ENCODE results near the gene SSBP4.

Gene SSBP4

DNA sequence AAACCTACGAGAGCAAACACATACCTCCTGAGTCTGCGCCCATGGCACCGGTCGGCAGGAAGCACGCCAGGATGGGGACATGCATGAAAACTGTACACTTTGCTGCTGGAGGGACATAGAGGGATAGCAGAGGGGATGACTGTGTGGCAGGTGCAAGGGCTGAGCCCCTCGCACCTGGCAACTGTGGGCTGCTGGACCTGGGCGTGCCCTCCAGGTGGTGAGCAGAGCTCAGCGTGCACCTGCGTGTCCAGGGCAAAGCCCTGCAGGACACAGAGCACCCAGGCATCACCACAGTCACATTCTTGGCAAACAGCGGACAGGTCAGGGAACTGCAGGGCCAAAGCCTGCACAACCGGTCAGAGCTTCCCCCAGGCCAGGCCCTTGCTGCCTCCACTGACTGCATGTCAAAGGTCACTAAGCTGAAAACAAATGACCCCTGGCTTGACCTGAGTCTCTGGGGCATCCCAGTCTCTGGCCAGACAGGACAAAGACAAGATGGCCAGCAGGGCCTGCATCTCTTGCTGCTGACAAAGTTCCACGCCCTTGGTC, 27.7 kb downstream of the SSBP4 start:
- Histone ChIP-seq H3K36me3 (ENCODE audit: control insufficient read depth, insufficient read depth, low read length) (peaks cover 18% of the 10 kb centered on the region), H3K4me3 (ENCODE audit: insufficient read depth, low read depth, low read length) (no peak overlapping the region), H3K4me1 (ENCODE audit: control insufficient read depth, insufficient read depth, low read length) (peaks cover 19% of the 10 kb centered on the region), H3K27ac (ENCODE audit: insufficient read depth, low read depth, low read length, poor library complexity, severe bottlenecking) (no peak overlapping the region), H3K9me3 (ENCODE audit: control insufficient read depth, low read length) (no peaks in the 10 kb centered on the region), H3K27me3 (ENCODE audit: control insufficient read depth, insufficient read depth, low read length, poor library complexity, severe bottlenecking) (no peaks in the 10 kb centered on the region)
- 87 to 90% methylated on average over 12 of the region's 12 CpGs for WGBS, 2 experiments

- no peaks in the 10 kb centered on the region for H3K27me3 ChIP-seq (ENCODE audit: control insufficient read depth, insufficient read depth, low read length, poor library complexity, severe bottlenecking)
- H3K4me3 ChIP-seq (ENCODE audit: insufficient read depth, low read depth, low read length), result no peak overlapping the region
- H3K4me1 ChIP-seq (ENCODE audit: control insufficient read depth, insufficient read depth, low read length), result peaks cover 19% of the 10 kb centered on the region
- H3K9me3 ChIP-seq (ENCODE audit: control insufficient read depth, low read length), result no peaks in the 10 kb centered on the region
- H3K27ac ChIP-seq (ENCODE audit: insufficient read depth, low read depth, low read length, poor library complexity, severe bottlenecking), result no peak overlapping the region
- 95 to 96% methylated on average over 14 of the region's 14 CpGs for WGBS, 2 experiments
- peaks cover 15% of the 10 kb centered on the region for H3K36me3 ChIP-seq (ENCODE audit: control insufficient read depth, insufficient read depth, low read length)
Measured at GRCh38 chr19:18449552-18449951, 30.4 kb downstream of the SSBP4 start.

DNA sequence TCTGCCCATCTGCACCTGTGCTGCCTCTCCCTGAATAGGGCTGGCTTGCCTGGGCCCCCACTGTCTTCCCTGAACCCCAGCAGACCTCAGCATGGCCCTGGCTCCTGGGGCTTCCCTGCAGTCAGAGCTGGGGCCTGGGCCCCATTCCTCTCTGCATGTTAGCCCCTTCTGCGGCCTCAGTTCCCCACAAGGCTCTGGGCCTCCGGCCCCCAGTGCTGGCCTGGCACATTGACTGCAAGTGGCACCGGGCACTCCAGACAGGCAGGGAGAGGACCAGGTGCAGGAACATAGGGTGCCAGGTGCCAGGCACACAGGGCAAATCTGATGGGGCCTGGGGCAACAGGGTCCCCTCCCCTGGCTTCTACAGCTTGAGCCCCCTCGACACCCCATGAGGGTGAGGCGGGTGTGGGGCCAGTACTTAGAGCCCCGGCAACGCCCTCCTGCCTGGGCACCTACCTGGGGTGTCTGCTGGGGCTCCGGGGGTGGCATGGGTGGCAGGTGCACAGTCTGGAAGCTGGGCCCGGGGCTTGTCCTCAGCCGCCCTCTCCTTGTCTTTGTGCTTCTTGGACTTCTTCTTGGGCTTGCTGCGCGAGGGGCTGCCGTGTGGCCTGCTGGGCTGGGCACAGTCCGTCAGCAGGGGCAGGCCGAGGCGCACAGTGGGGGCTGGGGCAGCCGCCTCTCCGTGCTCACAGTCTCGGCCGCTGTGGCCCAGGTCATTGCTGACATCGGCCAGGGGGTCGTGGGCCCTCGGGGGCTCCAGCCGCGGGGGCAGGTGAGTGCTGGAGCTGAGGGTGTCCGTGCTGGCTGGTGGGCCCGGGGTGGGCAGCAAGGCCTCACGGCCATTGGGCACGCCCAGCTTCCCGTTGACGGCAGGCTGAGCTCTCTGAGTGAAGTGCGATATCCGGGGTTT, 31.1 kb downstream of the SSBP4 start:
- H3K4me1 ChIP-seq (ENCODE audit: control insufficient read depth, insufficient read depth, low read length), result peaks cover 19% of the 10 kb centered on the region
- no peak overlapping the region for H3K4me3 ChIP-seq (ENCODE audit: insufficient read depth, low read depth, low read length)
- H3K27ac ChIP-seq (ENCODE audit: insufficient read depth, low read depth, low read length, poor library complexity, severe bottlenecking), result no peak overlapping the region
- H3K9me3 ChIP-seq (ENCODE audit: control insufficient read depth, low read length), result no peaks in the 10 kb centered on the region
- WGBS, 2 experiments, result 89 to 90% methylated on average over 33 of the region's 33 CpGs
- H3K36me3 ChIP-seq (ENCODE audit: control insufficient read depth, insufficient read depth, low read length), result peaks cover 15% of the 10 kb centered on the region
- no peaks in the 10 kb centered on the region for H3K27me3 ChIP-seq (ENCODE audit: control insufficient read depth, insufficient read depth, low read length, poor library complexity, severe bottlenecking)

DNA sequence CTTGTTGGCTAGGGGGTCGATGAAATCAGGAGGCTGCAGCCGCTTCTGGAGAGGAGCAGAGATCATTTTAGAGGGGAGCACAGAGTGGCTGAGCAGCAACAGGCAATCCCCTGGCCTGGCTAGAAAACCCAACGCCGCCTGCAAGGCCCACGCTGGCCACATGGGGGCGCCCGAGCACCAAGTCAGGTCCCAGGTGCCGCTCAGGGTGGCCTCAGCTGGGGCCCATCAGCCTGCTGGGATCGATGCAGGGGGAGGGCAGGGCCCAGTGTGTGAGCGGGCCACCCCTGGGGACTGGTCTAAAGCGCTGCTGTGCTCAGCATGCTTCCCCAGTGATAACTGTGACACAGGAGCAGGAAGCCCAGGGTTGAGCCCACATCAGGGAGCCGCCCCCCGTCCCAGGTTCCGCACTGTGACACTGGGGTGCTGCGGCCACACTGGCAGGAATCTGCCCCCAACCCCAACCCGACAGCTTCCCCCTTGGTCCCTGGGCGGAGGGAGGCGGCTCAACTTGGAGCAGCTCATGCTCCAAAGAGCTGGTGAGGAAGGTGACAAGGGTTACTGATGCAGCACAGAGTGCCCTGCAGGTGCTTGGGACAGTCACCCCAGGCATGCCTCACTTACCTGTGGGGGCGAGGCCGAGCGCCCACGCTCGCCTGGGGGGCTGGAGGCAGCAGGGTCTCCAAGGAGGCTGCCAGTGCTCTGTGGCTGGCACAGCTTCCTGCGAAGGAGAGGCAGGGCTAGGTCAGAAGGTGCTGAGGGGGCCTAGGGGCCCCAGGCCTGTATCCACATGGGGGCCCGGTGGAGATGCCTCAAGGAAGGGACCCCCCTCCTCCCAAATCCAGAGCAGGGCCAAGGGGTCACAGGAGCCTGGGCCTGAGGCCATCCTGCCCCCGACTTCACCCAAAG, 32.0 kb downstream of the SSBP4 start:
- H3K36me3 ChIP-seq (ENCODE audit: control insufficient read depth, insufficient read depth, low read length), result peaks cover 9% of the 10 kb centered on the region
- H3K4me1 ChIP-seq (ENCODE audit: control insufficient read depth, insufficient read depth, low read length), result peaks cover 19% of the 10 kb centered on the region
- no peak overlapping the region for H3K4me3 ChIP-seq (ENCODE audit: insufficient read depth, low read depth, low read length)
- H3K9me3 ChIP-seq (ENCODE audit: control insufficient read depth, low read length), result no peaks in the 10 kb centered on the region
- no peaks in the 10 kb centered on the region for H3K27me3 ChIP-seq (ENCODE audit: control insufficient read depth, insufficient read depth, low read length, poor library complexity, severe bottlenecking)
- WGBS, 2 experiments, result 57% methylated on average over 26 of the region's 26 CpGs
- H3K27ac ChIP-seq (ENCODE audit: insufficient read depth, low read depth, low read length, poor library complexity, severe bottlenecking), result no peak overlapping the region

DNA sequence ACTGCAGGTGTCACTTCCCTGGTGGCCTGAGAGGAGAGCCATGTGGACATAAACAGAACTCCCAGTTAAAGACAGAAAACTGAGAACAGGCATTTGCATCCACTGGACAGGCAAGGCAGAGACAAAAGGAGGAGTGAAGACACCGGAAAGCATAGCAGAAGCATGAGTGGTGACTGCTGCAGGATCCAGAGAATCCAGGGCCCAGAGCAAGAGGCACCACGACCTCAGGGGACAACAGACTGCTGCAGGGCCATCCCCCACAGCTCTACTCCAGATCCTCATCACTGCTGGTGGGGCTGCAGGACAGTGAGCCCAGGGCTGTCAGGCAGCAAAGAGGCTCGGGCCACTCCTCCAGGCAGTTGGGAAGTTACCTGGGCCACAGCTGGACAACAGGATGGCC, 33.2 kb downstream of the SSBP4 start:
- WGBS, 2 experiments, result 78 to 80% methylated on average over 3 of the region's 3 CpGs
- Histone ChIP-seq H3K27me3 (ENCODE audit: control insufficient read depth, insufficient read depth, low read length, poor library complexity, severe bottlenecking) (no peaks in the 10 kb centered on the region), H3K27ac (ENCODE audit: insufficient read depth, low read depth, low read length, poor library complexity, severe bottlenecking) (no peak overlapping the region), H3K4me1 (ENCODE audit: control insufficient read depth, insufficient read depth, low read length) (peaks cover 10% of the 10 kb centered on the region), H3K4me3 (ENCODE audit: insufficient read depth, low read depth, low read length) (no peak overlapping the region), H3K9me3 (ENCODE audit: control insufficient read depth, low read length) (no peaks in the 10 kb centered on the region), H3K36me3 (ENCODE audit: control insufficient read depth, insufficient read depth, low read length) (peaks cover 6% of the 10 kb centered on the region)

GRCh38 chr19:18453269-18454024, 34.2 kb downstream of the SSBP4 start:
- H3K9me3 ChIP-seq (ENCODE audit: control insufficient read depth, low read length), result no peaks in the 10 kb centered on the region
- H3K27me3 ChIP-seq (ENCODE audit: control insufficient read depth, insufficient read depth, low read length, poor library complexity, severe bottlenecking), result no peaks in the 10 kb centered on the region
- H3K4me3 ChIP-seq (ENCODE audit: insufficient read depth, low read depth, low read length), result no peak overlapping the region
- no peak overlapping the region for H3K27ac ChIP-seq (ENCODE audit: insufficient read depth, low read depth, low read length, poor library complexity, severe bottlenecking)
- 93 to 94% methylated on average over 10 of the region's 10 CpGs for WGBS, 2 experiments
- H3K4me1 ChIP-seq (ENCODE audit: control insufficient read depth, insufficient read depth, low read length), result peaks cover 10% of the 10 kb centered on the region
- H3K36me3 ChIP-seq (ENCODE audit: control insufficient read depth, insufficient read depth, low read length), result peaks cover 6% of the 10 kb centered on the region

DNA sequence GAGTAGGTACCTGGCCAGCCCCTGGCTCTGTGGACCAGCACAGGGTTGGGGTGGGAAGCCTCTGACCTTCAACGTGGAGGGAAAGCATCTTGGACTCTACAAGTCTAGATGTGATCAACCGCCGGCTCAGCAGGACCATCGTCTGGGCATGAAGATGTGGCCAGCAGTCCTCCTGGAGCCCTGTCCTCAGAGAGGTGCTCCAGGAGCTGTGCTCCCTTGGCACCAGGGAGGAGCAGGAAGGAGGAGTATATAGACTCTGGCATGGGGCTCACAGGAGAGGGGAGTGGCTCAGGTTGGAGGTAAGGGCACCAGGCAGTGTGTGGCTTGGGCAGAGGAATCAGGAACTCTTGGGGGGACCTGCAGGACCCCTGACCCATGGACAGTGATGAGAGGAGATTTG, 37.1 kb downstream of the SSBP4 start:
- Histone ChIP-seq H3K4me1 (ENCODE audit: control insufficient read depth, insufficient read depth, low read length) (peaks cover 2% of the 10 kb centered on the region), H3K27me3 (ENCODE audit: control insufficient read depth, insufficient read depth, low read length, poor library complexity, severe bottlenecking) (no peaks in the 10 kb centered on the region), H3K36me3 (ENCODE audit: control insufficient read depth, insufficient read depth, low read length) (peaks cover 9% of the 10 kb centered on the region), H3K9me3 (ENCODE audit: control insufficient read depth, low read length) (no peaks in the 10 kb centered on the region), H3K27ac (ENCODE audit: insufficient read depth, low read depth, low read length, poor library complexity, severe bottlenecking) (no peak overlapping the region), H3K4me3 (ENCODE audit: insufficient read depth, low read depth, low read length) (no peak overlapping the region)
- 93 to 96% methylated on average over 4 of the region's 4 CpGs for WGBS, 2 experiments

GRCh38 chr19:18456974-18457373, 37.8 kb downstream of the SSBP4 start:
- Histone ChIP-seq H3K4me1 (ENCODE audit: control insufficient read depth, insufficient read depth, low read length) (no peaks in the 10 kb centered on the region), H3K4me3 (ENCODE audit: insufficient read depth, low read depth, low read length) (no peak overlapping the region), H3K27me3 (ENCODE audit: control insufficient read depth, insufficient read depth, low read length, poor library complexity, severe bottlenecking) (no peaks in the 10 kb centered on the region), H3K27ac (ENCODE audit: insufficient read depth, low read depth, low read length, poor library complexity, severe bottlenecking) (no peak overlapping the region), H3K36me3 (ENCODE audit: control insufficient read depth, insufficient read depth, low read length) (peaks cover 6% of the 10 kb centered on the region), H3K9me3 (ENCODE audit: control insufficient read depth, low read length) (no peaks in the 10 kb centered on the region)
- 88 to 90% methylated on average over 9 of the region's 9 CpGs for WGBS, 2 experiments

- Histone ChIP-seq H3K36me3 (ENCODE audit: control insufficient read depth, insufficient read depth, low read length) (peaks cover 6% of the 10 kb centered on the region), H3K27me3 (ENCODE audit: control insufficient read depth, insufficient read depth, low read length, poor library complexity, severe bottlenecking) (no peaks in the 10 kb centered on the region), H3K4me1 (ENCODE audit: control insufficient read depth, insufficient read depth, low read length) (no peaks in the 10 kb centered on the region), H3K9me3 (ENCODE audit: control insufficient read depth, low read length) (no peaks in the 10 kb centered on the region), H3K27ac (ENCODE audit: insufficient read depth, low read depth, low read length, poor library complexity, severe bottlenecking) (no peak overlapping the region), H3K4me3 (ENCODE audit: insufficient read depth, low read depth, low read length) (no peak overlapping the region)
- 87 to 88% methylated on average over 21 of the region's 21 CpGs for WGBS, 2 experiments
Measured at GRCh38 chr19:18457483-18458331, 38.5 kb downstream of the SSBP4 start.

Measured in ectodermal cell (in vitro differentiated cells).